Body of pancreas (tissue), 4 donors: ENCODE results near the gene SCNN1A.

Experiments used
- POLR2A ChIP-seq, 3 donors: fragments of 450-650 bp; IDR thresholded peaks; one replicate each; pipeline ENCODE4 v1.6.1; 2016; ENCODE audit warnings: antibody characterized with exemption in 3 of 3, mild to moderate bottlenecking in 2 of 3
- TF ChIP-seq, protein P1 (sequence below), 7 experiments: fragments of 450-650 bp in 4 of 7; fragments of 200-600 bp in 3 of 7; sonication (generic) in 3 of 7; IDR thresholded peaks; one replicate each; pipeline ENCODE4 v1.5.1; 2016 to 2019; ENCODE audit warnings: antibody characterized with exemption in 7 of 7

GRCh38 chr12:6314776-6315175, 60.6 kb downstream of the SCNN1A start:
- TF ChIP-seq, protein P1, sequence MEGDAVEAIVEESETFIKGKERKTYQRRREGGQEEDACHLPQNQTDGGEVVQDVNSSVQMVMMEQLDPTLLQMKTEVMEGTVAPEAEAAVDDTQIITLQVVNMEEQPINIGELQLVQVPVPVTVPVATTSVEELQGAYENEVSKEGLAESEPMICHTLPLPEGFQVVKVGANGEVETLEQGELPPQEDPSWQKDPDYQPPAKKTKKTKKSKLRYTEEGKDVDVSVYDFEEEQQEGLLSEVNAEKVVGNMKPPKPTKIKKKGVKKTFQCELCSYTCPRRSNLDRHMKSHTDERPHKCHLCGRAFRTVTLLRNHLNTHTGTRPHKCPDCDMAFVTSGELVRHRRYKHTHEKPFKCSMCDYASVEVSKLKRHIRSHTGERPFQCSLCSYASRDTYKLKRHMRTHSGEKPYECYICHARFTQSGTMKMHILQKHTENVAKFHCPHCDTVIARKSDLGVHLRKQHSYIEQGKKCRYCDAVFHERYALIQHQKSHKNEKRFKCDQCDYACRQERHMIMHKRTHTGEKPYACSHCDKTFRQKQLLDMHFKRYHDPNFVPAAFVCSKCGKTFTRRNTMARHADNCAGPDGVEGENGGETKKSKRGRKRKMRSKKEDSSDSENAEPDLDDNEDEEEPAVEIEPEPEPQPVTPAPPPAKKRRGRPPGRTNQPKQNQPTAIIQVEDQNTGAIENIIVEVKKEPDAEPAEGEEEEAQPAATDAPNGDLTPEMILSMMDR (IDR thresholded peaks at IDR 0.05), result no peak
- no peak for TF ChIP-seq POLR2A (IDR thresholded peaks at IDR 0.05)
